ENCODE results near the gene SLC37A4. TPM values are rescaled to one million over a fixed set of nuclear protein-coding genes. Genes with fewer than 3 reads are reported as not detected.
"Not testable (repeated sequence)": the region's sequence is repeated elsewhere in the genome, so short reads cannot be mapped to it uniquely, and the experiment has no call there.

The SLC37A4 gene
- total RNA-seq, 2 donors from 2014 or later = 48.9 to 56.4 TPM

GRCh38 chr11:118988280-118988679 is 42.4 kb downstream of the SLC37A4 start:
- Histone ChIP-seq H3K9ac (ENCODE audit: low read depth in 2 of 2, low read length in 2 of 2) (no peak overlapping the region), H3K27me3 (no peaks in the 10 kb centered on the region), H3K4me3 (no peak overlapping the region), H3K27ac (no peak overlapping the region), H3K4me1 (no peaks in the 10 kb centered on the region), H3K36me3 (no peaks in the 10 kb centered on the region), H3K9me3 (no peaks in the 10 kb centered on the region)
- no peak for TF ChIP-seq CTCF (IDR thresholded peaks at IDR 0.05)
- intact Hi-C loops (cut with DNase I) = no loop called here
- DNase-seq = no peak

GRCh38 chr11:118984825-118985224 is 45.9 kb downstream of the SLC37A4 start:
- no peak for TF ChIP-seq CTCF (IDR thresholded peaks at IDR 0.05)
- H3K27ac ChIP-seq = no peak overlapping the region
- intact Hi-C loops (cut with DNase I) = no loop called here
- H3K4me1 ChIP-seq = no peaks in the 10 kb centered on the region
- no peaks in the 10 kb centered on the region for H3K27me3 ChIP-seq
- no peak for DNase-seq
- no peaks in the 10 kb centered on the region for H3K9me3 ChIP-seq
- H3K36me3 ChIP-seq = no peaks in the 10 kb centered on the region
- H3K4me3 ChIP-seq = no peak overlapping the region
- H3K9ac ChIP-seq (ENCODE audit: low read depth in 2 of 2, low read length in 2 of 2) = no peak overlapping the region

- H3K27ac ChIP-seq; H3K4me1 ChIP-seq; H3K27me3 ChIP-seq; intact Hi-C loops (cut with DNase I); H3K9ac ChIP-seq (ENCODE audit: low read depth in 2 of 2, low read length in 2 of 2); H3K4me3 ChIP-seq; DNase-seq; H3K36me3 ChIP-seq; H3K9me3 ChIP-seq: not testable (repeated sequence)
Observed at GRCh38 chr11:118984337-118984736, 46.3 kb downstream of the SLC37A4 start.

GRCh38 chr11:118980191-118980881 is 50.3 kb downstream of the SLC37A4 start:
- no peak for TF ChIP-seq CTCF (IDR thresholded peaks at IDR 0.05)
- peak; percentile 33 for DNase-seq
- Histone ChIP-seq H3K4me1 (no peaks in the 10 kb centered on the region), H3K27ac (no peak overlapping the region), H3K36me3 (no peaks in the 10 kb centered on the region), H3K27me3 (no peaks in the 10 kb centered on the region), H3K4me3 (no peak overlapping the region), H3K9ac (ENCODE audit: low read depth in 2 of 2, low read length in 2 of 2) (peak overlapping the region in 1 of 2 donors; percentile 9), H3K9me3 (no peaks in the 10 kb centered on the region)
- intact Hi-C loops (cut with DNase I) = no loop called here

- DNase-seq = no peak
- Histone ChIP-seq H3K27me3 (no peaks in the 10 kb centered on the region), H3K9ac (ENCODE audit: low read depth in 2 of 2, low read length in 2 of 2) (no peak overlapping the region), H3K4me3 (no peak overlapping the region), H3K27ac (no peak overlapping the region), H3K4me1 (no peaks in the 10 kb centered on the region), H3K36me3 (no peaks in the 10 kb centered on the region), H3K9me3 (no peaks in the 10 kb centered on the region)
- TF ChIP-seq CTCF (IDR thresholded peaks at IDR 0.05) = no peak
- intact Hi-C loops (cut with DNase I) = no loop called here
Observed at GRCh38 chr11:118979434-118979833, 51.2 kb downstream of the SLC37A4 start.
